HG03097 (cell line): Measurements from ENCODE around the gene TGFBR3L.

Source experiments
- ATAC-seq: cut with Tn5 transposase; IDR thresholded peaks from one replicate; pipeline ENCODE4 v1.9.1; 2021; ENCODE audit not compliant: unreplicated experiment, low FRiP score

TGFBR3L gene

GRCh38 chr19:7914598-7915045 lies at the start of gene TGFBR3L:
TGFBR3L (plus strand) TSS chr19:7914830.
- ATAC-seq = no peak

DNA sequence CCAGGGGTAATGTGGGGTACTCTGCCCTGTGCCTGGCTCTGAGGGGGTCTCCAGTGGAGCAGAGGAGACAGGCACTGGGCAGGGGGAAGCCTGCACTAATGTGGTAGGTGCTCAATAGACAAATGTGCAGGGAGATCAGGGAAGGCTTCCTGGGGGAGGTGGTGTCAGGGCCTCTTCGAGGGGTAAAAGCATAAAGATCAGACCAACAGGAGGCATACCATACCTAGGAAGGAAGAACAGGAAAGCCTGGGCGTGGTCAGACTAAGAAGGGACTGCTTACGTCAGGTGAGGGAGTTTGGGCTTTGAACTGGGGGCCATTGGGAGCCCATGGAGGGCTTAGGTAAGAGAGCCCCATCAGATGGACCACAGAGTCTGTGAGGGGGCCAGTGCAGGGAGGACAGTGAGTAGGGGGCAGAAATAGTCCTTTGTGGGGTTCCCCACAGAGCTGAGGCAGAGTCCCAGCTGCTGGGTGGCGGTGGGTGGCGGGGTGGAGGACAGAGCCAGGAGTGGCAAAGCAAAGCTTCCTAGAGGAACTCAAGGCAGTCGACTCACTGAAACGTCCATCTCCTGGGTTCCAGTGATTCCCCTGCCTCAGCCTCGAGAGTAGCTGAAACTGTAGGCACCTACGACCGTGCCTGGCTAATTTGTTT lies 49.2 kb upstream of the TGFBR3L start:
- ATAC-seq = no peak

DNA sequence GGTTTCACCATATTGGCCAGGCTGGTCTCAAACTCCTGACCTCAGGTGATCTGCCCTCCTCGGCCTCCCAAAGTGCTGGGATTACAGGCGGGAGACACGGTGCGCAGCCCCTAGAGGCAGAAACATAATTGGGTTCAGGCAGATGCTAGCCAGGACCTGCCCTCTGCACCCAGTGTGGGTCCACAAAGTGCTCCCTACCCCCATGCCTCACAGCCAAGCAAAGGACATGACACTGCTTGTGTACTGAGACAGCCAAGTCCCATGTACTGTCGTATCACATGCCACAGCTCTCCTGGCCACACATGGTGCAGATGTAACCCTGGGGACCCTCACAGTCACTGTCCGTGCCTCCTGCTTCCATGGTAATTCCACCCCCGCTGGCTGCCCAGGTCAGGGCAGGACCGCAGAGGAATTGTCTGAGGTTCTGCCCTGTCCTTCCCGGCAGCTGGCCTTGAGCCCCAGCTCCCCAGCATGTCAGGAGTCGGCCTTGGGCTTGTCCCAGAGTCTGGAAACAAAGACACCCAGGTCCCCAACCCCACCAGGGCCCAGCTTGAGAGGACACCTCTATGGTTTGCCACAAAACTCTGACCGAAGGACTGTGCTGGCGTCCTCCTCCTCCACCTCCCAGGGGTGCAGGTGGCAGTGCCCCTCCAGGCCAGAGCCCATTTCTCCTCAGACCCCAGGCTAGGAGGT lies 48.1 kb upstream of the TGFBR3L start:
- no peak for ATAC-seq

DNA sequence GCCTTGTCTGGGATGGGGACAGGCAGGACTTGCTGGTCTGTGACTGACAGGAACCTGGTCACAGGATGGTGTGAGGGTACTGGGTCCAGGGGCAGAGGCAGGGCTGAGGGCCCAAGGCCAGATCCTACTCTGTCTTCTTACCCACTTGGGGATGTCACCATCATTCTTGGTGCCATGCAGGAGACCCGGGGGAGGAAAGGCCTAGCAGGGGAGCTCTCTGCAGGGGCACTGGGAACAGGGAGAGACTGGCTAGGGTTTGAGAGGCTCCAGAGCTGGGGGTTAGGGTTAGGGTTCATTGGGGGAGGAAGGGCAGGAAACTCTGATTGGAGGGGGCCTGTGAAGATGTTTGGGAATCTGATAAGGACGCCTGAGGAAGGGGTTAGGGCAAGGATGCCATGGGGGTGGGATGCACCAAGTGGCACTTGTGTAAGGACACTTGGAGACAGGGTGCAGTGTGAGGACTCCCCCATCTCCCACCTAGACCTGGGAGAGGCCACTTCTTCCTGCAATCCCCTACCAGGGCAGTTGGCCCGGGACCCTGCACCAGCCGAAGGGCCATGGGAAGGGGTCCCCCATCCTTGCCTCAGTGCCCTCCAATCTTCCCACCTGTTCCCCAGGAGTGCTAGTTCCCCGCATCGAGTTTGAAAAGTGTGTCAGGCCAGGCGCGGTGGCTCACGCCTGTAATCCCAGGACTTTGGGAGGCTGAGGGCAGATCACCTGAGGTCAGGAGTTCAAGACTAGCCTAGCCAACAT lies 47.4 kb upstream of the TGFBR3L start:
- no peak for ATAC-seq

DNA sequence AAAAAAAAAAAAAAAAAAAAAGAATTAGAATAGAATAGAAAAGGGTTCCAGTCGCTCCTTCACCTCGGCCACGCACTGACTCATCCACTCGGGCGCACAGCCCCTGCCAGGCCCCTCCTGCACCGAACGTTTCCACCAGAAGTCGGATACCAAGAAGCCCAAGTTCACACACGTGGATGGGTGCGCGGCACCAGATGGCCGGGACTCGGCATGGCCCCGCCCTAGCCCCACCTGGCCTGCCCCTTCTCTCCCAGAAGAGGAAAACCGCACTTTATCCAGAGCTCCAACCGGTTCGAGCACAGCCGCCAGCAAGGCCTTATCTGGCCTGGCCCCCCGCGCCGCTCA lies 46.3 kb upstream of the TGFBR3L start:
- ATAC-seq = no peak

DNA sequence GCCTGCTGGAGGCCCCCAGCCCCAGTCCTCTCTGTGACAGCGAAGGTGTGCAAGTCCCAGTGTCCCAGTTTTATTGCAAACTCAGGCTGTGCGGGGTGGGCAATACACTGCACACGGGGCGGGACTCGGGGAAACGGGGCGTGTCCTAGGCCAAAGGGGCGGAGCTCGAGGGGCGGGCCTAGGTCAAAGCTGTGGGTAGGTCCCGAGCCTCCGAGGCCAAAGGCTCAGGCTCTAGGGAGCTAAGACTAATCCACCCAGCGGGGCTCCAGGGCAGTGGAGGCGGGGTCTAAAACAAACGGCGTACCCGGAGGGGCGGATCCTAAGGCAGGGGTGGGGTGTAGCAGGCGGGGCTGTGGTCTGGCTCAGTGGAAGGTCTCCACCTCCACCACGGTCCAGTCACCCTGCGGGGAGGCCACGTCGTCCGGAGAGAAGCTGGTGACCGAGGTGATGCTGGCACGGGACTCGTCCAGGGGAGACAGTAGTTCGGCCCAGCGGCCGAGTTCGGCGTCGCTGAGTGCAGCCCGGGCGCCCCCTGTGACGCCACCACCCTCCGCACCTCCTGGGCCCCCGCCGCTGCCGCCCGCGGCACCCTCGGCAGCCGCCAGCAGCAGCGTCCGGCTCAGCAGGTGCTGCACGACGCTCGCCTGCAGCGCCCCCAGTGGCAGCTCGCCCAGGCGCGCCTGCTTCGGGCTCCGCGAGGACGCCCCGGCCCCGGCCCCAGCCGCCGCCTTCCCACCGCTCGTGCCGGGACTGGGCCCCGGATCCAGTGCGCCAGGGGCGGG lies 45.8 kb upstream of the TGFBR3L start:
- ATAC-seq = peak; percentile 52

GRCh38 chr19:7869453-7869909 lies 45.1 kb upstream of the TGFBR3L start:
- ATAC-seq = peak; percentile 35

DNA sequence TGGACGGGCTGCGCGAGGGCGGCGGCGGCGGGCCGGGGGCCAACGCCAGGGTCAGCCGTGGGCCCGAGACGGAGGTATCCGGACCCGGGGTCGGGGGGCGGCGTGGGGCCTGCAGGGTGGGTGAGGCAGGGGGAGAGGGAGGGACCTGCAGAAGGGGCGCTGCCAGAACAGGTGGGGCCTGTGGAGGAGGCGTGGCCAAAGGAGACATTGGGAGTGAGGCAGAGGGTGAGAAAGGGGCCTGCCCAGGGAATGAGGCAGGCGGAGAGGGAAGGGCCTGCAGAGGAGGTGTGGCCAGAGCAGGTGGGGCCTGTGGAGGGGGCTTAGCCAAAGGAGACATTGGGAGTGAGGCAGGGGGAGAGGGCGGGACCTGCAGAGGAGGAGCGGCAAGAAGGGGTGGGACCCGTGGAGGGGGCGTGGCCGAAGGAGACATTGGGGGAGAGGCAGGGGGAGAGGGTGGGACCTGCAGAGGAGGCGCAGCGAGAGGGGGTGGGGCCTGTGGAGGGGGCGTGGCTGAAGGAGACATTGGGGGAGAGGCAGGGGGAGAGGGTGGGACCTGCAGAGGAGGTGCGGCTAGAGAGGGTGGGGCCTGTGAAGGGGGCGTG lies 44.6 kb upstream of the TGFBR3L start:
- ATAC-seq = no peak

DNA sequence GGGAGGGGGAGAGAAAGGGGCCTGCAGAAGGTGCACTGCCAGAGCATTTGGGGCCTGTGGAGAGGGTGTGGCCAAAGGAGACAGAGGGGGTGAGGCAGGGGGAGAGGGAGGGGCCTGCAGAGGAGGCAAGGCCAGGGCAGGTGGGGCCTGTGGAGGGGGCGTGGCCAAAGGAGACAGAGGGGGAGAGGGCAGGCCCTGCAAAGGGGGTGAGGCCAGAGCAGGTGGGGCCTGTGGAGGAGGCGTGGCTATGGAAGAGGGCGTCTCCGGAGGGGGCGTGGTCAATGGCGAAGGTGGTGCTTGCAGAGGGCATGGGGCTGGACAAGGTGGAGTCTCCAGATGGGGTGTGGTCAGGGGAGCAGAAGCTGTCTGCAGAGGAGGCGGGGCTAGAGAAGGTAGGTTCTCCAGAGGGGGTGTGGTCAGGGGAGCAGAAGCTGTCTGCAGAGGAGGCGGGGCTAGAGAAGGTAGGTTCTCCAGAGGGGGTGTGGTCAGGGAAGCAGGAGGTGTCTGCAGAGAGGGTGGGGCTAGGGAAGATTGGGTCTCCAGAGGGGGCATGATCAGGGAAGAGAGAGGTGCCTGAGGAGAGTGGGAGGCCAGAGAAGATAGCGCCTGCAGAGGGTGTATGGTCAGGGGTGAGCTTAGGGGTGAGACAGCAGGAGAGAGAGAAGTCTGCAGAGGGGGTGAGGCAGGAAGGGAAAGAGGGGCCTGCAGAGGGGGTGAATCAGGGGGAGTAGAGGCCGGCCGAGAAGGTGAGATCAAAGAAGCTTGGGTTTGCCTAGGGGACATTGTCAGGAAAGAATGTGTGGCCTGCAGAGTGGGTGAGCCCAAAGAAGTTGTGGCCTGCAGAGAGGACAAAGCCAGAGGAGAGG lies 43.8 kb upstream of the TGFBR3L start:
- ATAC-seq = no peak

- ATAC-seq = no peak
Measured at GRCh38 chr19:7871437-7872305, 43.0 kb upstream of the TGFBR3L start.

DNA sequence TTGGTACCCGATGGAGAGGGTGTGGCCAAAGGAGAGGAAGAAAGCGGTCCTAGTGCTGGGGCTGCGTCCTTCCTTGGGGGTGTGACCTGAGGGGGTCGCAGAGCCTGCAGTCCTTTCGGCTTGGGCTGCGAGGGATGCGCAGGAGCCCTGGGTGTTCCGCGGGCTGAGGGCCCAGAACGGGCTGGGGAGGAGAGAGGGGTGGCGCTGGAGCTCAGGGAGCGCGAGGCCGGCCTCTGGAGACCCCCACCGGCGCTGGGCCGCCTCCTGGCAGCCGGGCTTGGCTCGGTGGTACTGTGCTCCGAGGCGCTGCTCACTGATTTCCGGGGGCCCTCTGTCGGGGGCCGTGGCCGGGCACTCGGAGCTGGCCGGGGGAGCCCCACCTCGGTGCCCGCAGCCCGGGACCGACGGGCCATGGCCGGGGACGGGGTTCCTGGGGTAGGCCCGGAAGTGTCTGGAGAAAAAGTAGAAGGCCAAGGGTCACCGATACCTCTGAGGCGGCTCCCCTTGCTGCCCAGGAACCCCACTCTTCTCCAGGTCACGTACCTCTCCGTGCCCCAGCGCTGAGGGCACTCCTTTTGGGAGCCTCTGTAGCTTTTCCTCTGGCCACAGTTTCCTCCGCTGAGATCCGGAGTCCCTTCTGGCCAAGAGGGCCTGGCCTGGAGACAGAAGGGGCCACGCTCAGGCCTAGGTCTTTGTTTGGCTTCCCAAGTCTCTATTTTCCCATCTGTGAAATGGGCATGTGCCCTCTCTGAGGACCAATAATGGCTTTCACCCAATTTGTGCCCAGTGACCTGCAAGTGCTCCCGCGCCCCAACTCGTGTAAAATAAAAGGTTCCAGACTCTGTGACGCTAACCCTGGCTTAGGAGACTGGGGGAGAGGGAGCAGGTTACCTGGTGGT lies 42.1 kb upstream of the TGFBR3L start:
- no peak for ATAC-seq

DNA sequence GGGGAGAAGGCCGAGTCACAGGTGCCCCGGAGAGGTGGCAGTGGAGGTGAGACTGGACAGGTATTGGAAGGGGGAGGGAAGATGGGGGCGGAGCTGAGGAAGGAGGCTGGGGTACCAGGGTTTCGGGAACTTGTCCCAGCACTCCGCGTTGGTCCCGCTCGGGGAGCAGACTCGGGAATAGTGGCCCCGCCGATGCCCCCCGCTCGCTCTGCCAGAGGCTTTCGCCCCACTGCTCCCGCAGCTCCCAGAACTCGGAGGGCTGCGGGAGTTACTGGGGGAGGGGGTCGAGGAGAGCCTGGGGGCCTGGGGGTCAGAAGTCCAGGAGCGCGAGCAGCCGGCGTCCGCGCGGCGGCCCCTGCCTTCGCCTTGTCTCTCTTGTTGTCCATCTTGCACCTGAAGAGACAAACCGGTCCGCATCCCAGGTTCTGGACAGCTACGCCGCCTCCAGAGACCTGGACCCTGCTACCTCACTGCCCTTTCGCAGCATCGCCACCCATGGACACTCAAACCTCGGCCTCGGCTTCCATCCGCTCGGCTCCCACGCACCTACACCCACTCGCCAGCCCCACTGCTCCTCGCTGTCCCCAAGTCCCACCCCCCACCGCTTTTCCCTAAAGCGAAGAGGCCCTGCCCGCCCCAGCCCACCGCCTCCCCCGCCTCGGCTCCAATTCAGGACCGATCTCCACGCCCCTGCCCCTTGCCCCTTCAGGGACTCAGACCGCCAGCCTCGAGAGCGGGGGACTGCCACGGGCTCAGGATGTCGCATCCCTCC lies 41.1 kb upstream of the TGFBR3L start:
- no peak for ATAC-seq

- ATAC-seq = no peak
Measured at GRCh38 chr19:7874076-7874896, 40.3 kb upstream of the TGFBR3L start, which contains the start of gene PRR36. PRR36 (minus strand) TSS chr19:7874390; CDS start chr19:7873689, 701 bp downstream.

- ATAC-seq = no peak
Measured at GRCh38 chr19:7874897-7875273, 39.7 kb upstream of the TGFBR3L start.

DNA sequence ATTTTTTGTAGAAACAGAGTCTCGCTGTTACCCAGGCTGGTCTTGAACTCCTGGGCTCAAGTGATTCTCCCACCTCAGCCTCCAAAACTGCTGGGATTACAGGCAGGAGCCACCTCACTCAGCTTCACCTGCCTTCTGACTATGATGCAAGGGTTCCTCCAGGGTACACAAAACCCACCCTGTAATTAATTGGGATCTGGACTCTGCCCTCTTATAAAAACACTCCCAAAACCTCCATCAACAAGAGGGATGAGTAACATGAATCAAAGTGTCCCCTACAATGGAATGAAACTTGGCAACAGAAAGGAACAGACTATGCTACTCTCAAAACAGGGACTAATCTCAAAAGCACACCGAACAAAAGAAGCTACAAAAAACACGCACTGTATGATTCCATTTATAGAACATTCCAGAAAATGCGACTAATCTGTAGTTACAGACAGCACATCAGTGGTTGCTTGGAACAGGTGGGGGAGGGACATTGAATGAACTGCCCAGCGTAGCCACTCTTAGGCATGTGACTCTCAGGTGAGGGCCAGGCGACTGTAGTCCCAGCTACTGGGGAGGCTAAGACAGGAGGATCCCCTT lies 37.3 kb upstream of the TGFBR3L start:
- no peak for ATAC-seq
